ENCODE data around the gene TPD52L1. TPM values are rescaled to one million over a fixed set of nuclear protein-coding genes. Genes with fewer than 3 reads are reported as not detected.
"Not testable (repeated sequence)": the region's sequence is repeated elsewhere in the genome, so short reads cannot be mapped to it uniquely, and the experiment has no call there.

The TPD52L1 gene
- total and polyA plus RNA-seq, 2 experiments from 2014 or later: 5.1 to 12.3 TPM

DNA sequence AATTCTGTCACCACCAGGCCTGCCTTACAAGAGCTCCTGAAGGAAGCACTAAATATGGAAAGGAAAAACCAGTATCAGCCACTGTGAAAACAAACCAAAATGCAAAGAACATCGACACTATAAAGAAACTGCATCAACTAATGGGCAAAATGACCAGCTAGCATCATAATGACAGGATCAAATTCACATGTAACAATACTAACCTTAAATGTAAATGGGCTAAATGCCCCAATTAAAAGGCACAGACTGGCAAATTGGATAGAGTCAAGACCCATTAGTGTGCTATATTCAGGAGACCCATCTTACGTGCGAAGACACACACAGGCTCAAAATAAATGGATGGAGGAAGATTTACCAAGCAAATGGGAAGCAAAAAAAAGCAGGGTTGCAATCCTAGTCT, 128.9 kb downstream of the TPD52L1 start:
- DNase-seq; H3K9me3 ChIP-seq (ENCODE audit: low read depth); H3K9ac ChIP-seq; H4K20me1 ChIP-seq (ENCODE audit: insufficient read depth); H3K4me2 ChIP-seq (ENCODE audit: unreplicated experiment); H3F3A ChIP-seq (ENCODE audit: insufficient read depth); H3K27ac ChIP-seq; H3K9me2 ChIP-seq (ENCODE audit: insufficient read depth); in situ Hi-C loops (cut with MboI); H3K27me3 ChIP-seq (replicated peaks; ENCODE audit: insufficient read depth); H2AFZ ChIP-seq; H3K4me3 ChIP-seq; H3K4me1 ChIP-seq (ENCODE audit: insufficient read depth): not testable (repeated sequence)
- H3K36me3 ChIP-seq (ENCODE audit: low read depth): peaks cover 22% of the 10 kb centered on the region; the same call in 1 of the 2 replicates
- 97 to 100% methylated on average over 3 of the region's 3 CpGs for WGBS, 2 experiments (ENCODE audit: low coverage in 1 of 2, low lambda C conversion rate in 2 of 2, missing lambda C conversion rate in 2 of 2)
- peaks cover 75% of the 10 kb centered on the region for H3K79me2 ChIP-seq (ENCODE audit: insufficient read depth)

DNA sequence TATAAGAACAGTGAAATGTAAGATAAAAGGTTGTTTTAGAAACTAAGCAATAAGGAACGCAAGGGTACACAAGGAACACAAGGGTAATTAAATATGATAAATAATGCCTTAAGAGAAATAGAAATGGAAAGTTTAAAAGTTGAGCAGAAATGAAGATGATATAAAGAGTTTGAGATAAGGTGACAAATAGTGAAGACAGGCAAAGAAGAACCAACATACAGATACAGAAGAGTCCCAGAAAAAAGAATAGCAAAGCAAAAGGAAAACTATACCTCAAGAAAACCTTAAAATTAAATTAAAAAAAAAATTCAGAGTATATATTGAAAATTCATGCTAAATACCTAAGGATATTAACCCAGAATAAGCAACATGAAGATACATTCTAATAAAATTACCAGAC, 131.8 kb downstream of the TPD52L1 start:
- Histone ChIP-seq H3K9me3 (ENCODE audit: low read depth) (no peaks in the 10 kb centered on the region), H3K27ac (no peak overlapping the region), H3K4me1 (ENCODE audit: insufficient read depth) (no peaks in the 10 kb centered on the region), H4K20me1 (ENCODE audit: insufficient read depth) (no peaks in the 10 kb centered on the region), H3F3A (ENCODE audit: insufficient read depth) (no peaks in the 10 kb centered on the region), H2AFZ (no peak overlapping the region), H3K27me3 (replicated peaks; ENCODE audit: insufficient read depth) (no peaks in the 10 kb centered on the region), H3K79me2 (ENCODE audit: insufficient read depth) (peaks cover 55% of the 10 kb centered on the region), H3K36me3 (ENCODE audit: low read depth) (peaks cover 21% of the 10 kb centered on the region), H3K4me3 (no peak overlapping the region), H3K9ac (no peak overlapping the region), H3K9me2 (ENCODE audit: insufficient read depth) (no peaks in the 10 kb centered on the region), H3K4me2 (ENCODE audit: unreplicated experiment) (no peak overlapping the region)
- in situ Hi-C loops (cut with MboI): no loop called here
- TF ChIP-seq EZH2 (IDR thresholded peaks at IDR 0.05; ENCODE audit: insufficient read depth, poor library complexity, severe bottlenecking): no peak
- no peak for TF ChIP-seq EZH2phosphoT487 (IDR thresholded peaks at IDR 0.05; ENCODE audit: insufficient read depth, low read depth)
- 97 to 100% methylated on average over 1 of the region's 1 CpG for WGBS, 2 experiments (ENCODE audit: low coverage in 1 of 2, low lambda C conversion rate in 2 of 2, missing lambda C conversion rate in 2 of 2)
- DNase-seq: no peak

DNA sequence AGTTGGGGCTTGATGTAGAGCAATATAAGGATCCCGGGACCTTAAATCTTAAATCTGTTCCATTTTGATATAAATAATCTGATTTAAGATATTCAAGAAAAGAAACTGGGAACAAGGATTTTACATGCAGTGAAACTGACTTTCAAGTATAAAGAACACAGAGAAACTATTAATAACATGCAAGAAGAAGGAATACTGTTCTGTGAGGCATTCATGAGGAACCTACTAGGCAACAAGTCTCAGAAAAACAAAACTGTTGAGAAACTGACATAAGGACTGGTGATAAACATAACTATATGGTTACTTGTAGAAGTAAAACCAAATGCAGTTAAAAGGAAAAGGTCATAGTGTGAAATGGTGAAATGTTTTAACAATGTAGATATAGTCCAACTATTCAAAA, 132.4 kb downstream of the TPD52L1 start:
- H3K4me2 ChIP-seq (ENCODE audit: unreplicated experiment): no peak overlapping the region
- DNase-seq: peak; percentile 19
- in situ Hi-C loops (cut with MboI): no loop called here
- no peak overlapping the region for H3K27ac ChIP-seq
- no peaks in the 10 kb centered on the region for H3K4me1 ChIP-seq (ENCODE audit: insufficient read depth)
- no peaks in the 10 kb centered on the region for H3F3A ChIP-seq (ENCODE audit: insufficient read depth)
- TF ChIP-seq EZH2phosphoT487 (IDR thresholded peaks at IDR 0.05; ENCODE audit: insufficient read depth, low read depth) (no peak), EZH2 (IDR thresholded peaks at IDR 0.05; ENCODE audit: insufficient read depth, poor library complexity, severe bottlenecking) (no peak)
- no peaks in the 10 kb centered on the region for H3K27me3 ChIP-seq (replicated peaks; ENCODE audit: insufficient read depth)
- no peak overlapping the region for H3K4me3 ChIP-seq
- H3K9ac ChIP-seq: no peak overlapping the region
- no peaks in the 10 kb centered on the region for H3K9me2 ChIP-seq (ENCODE audit: insufficient read depth)
- peaks cover 49% of the 10 kb centered on the region for H3K79me2 ChIP-seq (ENCODE audit: insufficient read depth)
- H3K9me3 ChIP-seq (ENCODE audit: low read depth): no peaks in the 10 kb centered on the region
- 94% methylated on average over 1 of the region's 1 CpG for WGBS, 2 experiments (ENCODE audit: low coverage in 1 of 2, low lambda C conversion rate in 2 of 2, missing lambda C conversion rate in 2 of 2)
- no peak overlapping the region for H2AFZ ChIP-seq
- H4K20me1 ChIP-seq (ENCODE audit: insufficient read depth): no peaks in the 10 kb centered on the region
- H3K36me3 ChIP-seq (ENCODE audit: low read depth): peaks cover 25% of the 10 kb centered on the region

DNA sequence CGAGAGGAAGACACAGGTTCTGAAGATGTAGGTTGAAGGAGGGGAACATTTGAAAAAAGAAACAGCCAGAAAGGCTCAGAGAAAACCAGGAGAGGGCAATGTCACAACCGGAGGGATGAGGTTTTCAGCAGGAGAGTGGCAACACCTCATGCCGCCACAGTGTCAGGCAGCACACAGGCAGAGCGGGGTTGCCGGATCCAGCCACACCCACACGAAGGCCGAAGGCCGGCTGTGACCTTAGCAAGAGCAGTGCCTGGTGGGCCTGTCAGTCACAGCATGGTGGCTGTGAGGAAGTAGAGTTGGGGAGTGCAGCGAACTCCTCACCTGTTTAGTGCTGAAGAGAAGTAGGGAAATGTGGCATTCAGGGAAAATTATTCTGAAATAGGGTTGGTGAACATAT, 134.1 kb downstream of the TPD52L1 start:
- no peak overlapping the region for H3K4me3 ChIP-seq
- H2AFZ ChIP-seq: no peak overlapping the region
- in situ Hi-C loops (cut with MboI): no loop called here
- no peaks in the 10 kb centered on the region for H3K9me2 ChIP-seq (ENCODE audit: insufficient read depth)
- H3K27me3 ChIP-seq (replicated peaks; ENCODE audit: insufficient read depth): no peaks in the 10 kb centered on the region
- no peak for TF ChIP-seq EZH2phosphoT487 (IDR thresholded peaks at IDR 0.05; ENCODE audit: insufficient read depth, low read depth)
- no peak for TF ChIP-seq EZH2 (IDR thresholded peaks at IDR 0.05; ENCODE audit: insufficient read depth, poor library complexity, severe bottlenecking)
- H3K36me3 ChIP-seq (ENCODE audit: low read depth): peaks cover 28% of the 10 kb centered on the region
- H3K9me3 ChIP-seq (ENCODE audit: low read depth): no peaks in the 10 kb centered on the region
- H3K9ac ChIP-seq: no peak overlapping the region
- 77 to 87% methylated on average over 9 of the region's 9 CpGs for WGBS, 2 experiments (ENCODE audit: low coverage in 1 of 2, low lambda C conversion rate in 2 of 2, missing lambda C conversion rate in 2 of 2)
- no peak for DNase-seq
- H3F3A ChIP-seq (ENCODE audit: insufficient read depth): no peaks in the 10 kb centered on the region
- H3K4me2 ChIP-seq (ENCODE audit: unreplicated experiment): no peak overlapping the region
- H3K79me2 ChIP-seq (ENCODE audit: insufficient read depth): peaks cover 31% of the 10 kb centered on the region
- H3K4me1 ChIP-seq (ENCODE audit: insufficient read depth): no peaks in the 10 kb centered on the region
- H4K20me1 ChIP-seq (ENCODE audit: insufficient read depth): no peaks in the 10 kb centered on the region
- H3K27ac ChIP-seq: no peak overlapping the region

DNA sequence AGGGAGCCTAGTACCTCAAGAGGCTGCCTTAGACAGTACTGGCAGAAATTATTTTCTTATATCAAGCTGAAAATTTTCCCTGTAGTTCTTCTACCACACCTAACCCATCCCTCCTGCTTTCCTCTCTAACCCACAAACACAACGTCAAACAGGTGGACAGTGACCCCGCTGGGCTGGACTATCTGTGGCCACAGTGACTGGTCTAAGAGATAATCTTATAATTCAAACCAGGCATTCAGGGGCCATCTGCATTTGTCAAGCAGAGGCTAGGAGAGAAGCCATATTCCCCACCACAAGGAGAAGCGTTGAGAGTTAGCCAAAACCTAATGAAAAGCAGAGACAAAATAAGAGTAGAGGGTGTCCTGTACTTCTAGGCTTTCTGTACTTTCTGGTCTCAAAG, 140.0 kb downstream of the TPD52L1 start:
- Histone ChIP-seq H3F3A (ENCODE audit: insufficient read depth) (no peaks in the 10 kb centered on the region), H3K9ac (no peak overlapping the region), H3K9me2 (ENCODE audit: insufficient read depth) (no peaks in the 10 kb centered on the region), H3K27me3 (replicated peaks; ENCODE audit: insufficient read depth) (no peaks in the 10 kb centered on the region), H3K4me3 (no peak overlapping the region), H3K36me3 (ENCODE audit: low read depth) (peaks cover 45% of the 10 kb centered on the region), H3K79me2 (ENCODE audit: insufficient read depth) (peaks cover 48% of the 10 kb centered on the region), H3K4me2 (ENCODE audit: unreplicated experiment) (no peak overlapping the region), H3K4me1 (ENCODE audit: insufficient read depth) (0 out of 2 replicates have a peak, but pooled peaks cover 7% of the 10 kb centered on the region), H4K20me1 (ENCODE audit: insufficient read depth) (no peaks in the 10 kb centered on the region), H3K27ac (no peak overlapping the region), H3K9me3 (ENCODE audit: low read depth) (no peaks in the 10 kb centered on the region), H2AFZ (no peak overlapping the region)
- WGBS, 2 experiments (ENCODE audit: low coverage in 1 of 2, low lambda C conversion rate in 2 of 2, missing lambda C conversion rate in 2 of 2): 95 to 96% methylated on average over 3 of the region's 3 CpGs
- no peak for TF ChIP-seq EZH2phosphoT487 (IDR thresholded peaks at IDR 0.05; ENCODE audit: insufficient read depth, low read depth)
- no peak for TF ChIP-seq EZH2 (IDR thresholded peaks at IDR 0.05; ENCODE audit: insufficient read depth, poor library complexity, severe bottlenecking)
- DNase-seq: no peak
- in situ Hi-C loops (cut with MboI): loop anchor here (10.0 kb wide), 1 partner anchor 139 kb away; the partner anchor contains the start of gene TPD52L1
